Tibial artery (tissue), 4 donors: ENCODE results near the gene FOXF1.

Experiments
- DNase-seq, 2 donors: peaks; one replicate each; pipeline ENCODE4 v3.0.0-alpha.2; 2019
- H3K27ac ChIP-seq, 2 donors: fragments of 200-600 bp; sonication (generic) in 1 of 2; 1 replicate in 1 of 2; 2 replicates in 1 of 2; pipeline ENCODE4 v1.5.1; 2018 to 2019; ENCODE audit warnings: mild to moderate bottlenecking in 1 of 2
- H3K27me3 ChIP-seq, 2 donors: fragments of 200-600 bp; sonication (generic) in 1 of 2; one replicate each; pipeline versions ENCODE4 v1.5.1 to v1.6.0; 2016 to 2019
- H3K36me3 ChIP-seq, 3 donors: fragments of 200-600 bp; sonication (generic) in 2 of 3; one replicate each; pipeline ENCODE4 v1.5.1; 2016 to 2019; ENCODE audit warnings: mild to moderate bottlenecking in 2 of 3
- H3K4me1 ChIP-seq, 4 donors: fragments of 200-600 bp; sonication (generic) in 2 of 4; 1 replicate in 3 of 4; 2 replicates in 1 of 4; pipeline ENCODE4 v1.5.1; 2016 to 2019
- H3K4me3 ChIP-seq, 2 donors: fragments of 200-600 bp; sonication (generic) in 1 of 2; 1 replicate in 1 of 2; 2 replicates in 1 of 2; pipeline ENCODE4 v1.5.1; 2018 to 2019; ENCODE audit warnings: mild to moderate bottlenecking in 2 of 2
- H3K9me3 ChIP-seq, 3 donors: fragments of 200-600 bp; sonication (generic) in 1 of 3; one replicate each; pipeline ENCODE4 v1.5.1; 2016 to 2019
- CTCF ChIP-seq, 2 experiments: fragments of 200-600 bp in 1 of 2; fragments of 450-650 bp in 1 of 2; IDR thresholded peaks; one replicate each; pipeline ENCODE4 v1.5.1; 2017 to 2019; ENCODE audit warnings: antibody characterized with exemption in 2 of 2, mild to moderate bottlenecking in 1 of 2, moderate library complexity in 1 of 2
- intact Hi-C: fragments of 100-400 bp; cut with DNase I; formaldehyde crosslinking; loops from one replicate; pipeline ENCODE4 v1.15.0; 2023; ENCODE audit warnings: low total_unique reads

Gene FOXF1

GRCh38 chr16:86536621-86537020 lies 26.3 kb downstream of the FOXF1 start:
- Histone ChIP-seq H3K9me3 (no peaks in the 10 kb centered on the region), H3K4me3 (no peak overlapping the region), H3K36me3 (peaks cover 66 to 91% (median 88%) of the 10 kb centered on the region in 3 donors), H3K27ac (no peak overlapping the region), H3K27me3 (no peaks in the 10 kb centered on the region), H3K4me1 (no peaks in the 10 kb centered on the region)
- TF ChIP-seq CTCF (IDR thresholded peaks at IDR 0.05): no peak
- intact Hi-C loops: no loop called here
- no peak for DNase-seq

- Histone ChIP-seq H3K9me3 (no peaks in the 10 kb centered on the region), H3K4me3 (no peak overlapping the region), H3K27ac (no peak overlapping the region), H3K36me3 (peaks cover 68 to 91% (median 88%) of the 10 kb centered on the region in 3 donors), H3K27me3 (no peaks in the 10 kb centered on the region), H3K4me1 (no peaks in the 10 kb centered on the region)
- TF ChIP-seq CTCF (IDR thresholded peaks at IDR 0.05): no peak
- no peak for DNase-seq
- intact Hi-C loops: no loop called here
Observed at GRCh38 chr16:86537486-86537885, 27.2 kb downstream of the FOXF1 start.

- Histone ChIP-seq H3K36me3 (peaks cover 69 to 91% (median 88%) of the 10 kb centered on the region in 3 donors), H3K4me1 (no peaks in the 10 kb centered on the region), H3K27me3 (no peaks in the 10 kb centered on the region), H3K27ac (no peak overlapping the region), H3K4me3 (no peak overlapping the region), H3K9me3 (no peaks in the 10 kb centered on the region)
- intact Hi-C loops: no loop called here
- no peak for TF ChIP-seq CTCF (IDR thresholded peaks at IDR 0.05)
- DNase-seq: no peak
Observed at GRCh38 chr16:86538196-86538780, 28.0 kb downstream of the FOXF1 start.

GRCh38 chr16:86540894-86541293 lies 30.6 kb downstream of the FOXF1 start:
- peaks cover 72 to 92% (median 91%) of the 10 kb centered on the region in 3 donors for H3K36me3 ChIP-seq

GRCh38 chr16:86541560-86541959 lies 31.2 kb downstream of the FOXF1 start:
- H3K4me1 ChIP-seq: peaks cover 0 to 6% (median 0%) of the 10 kb centered on the region in 4 donors
- H3K4me3 ChIP-seq: no peak overlapping the region
- H3K27ac ChIP-seq: no peak overlapping the region
- no peak for DNase-seq
- peaks cover 73 to 92% (median 91%) of the 10 kb centered on the region in 3 donors for H3K36me3 ChIP-seq
- no peaks in the 10 kb centered on the region for H3K9me3 ChIP-seq
- intact Hi-C loops: no loop called here
- TF ChIP-seq CTCF (IDR thresholded peaks at IDR 0.05): no peak
- H3K27me3 ChIP-seq: no peaks in the 10 kb centered on the region

More at GRCh38 chr16:86540894-86541293, 30.6 kb downstream of the FOXF1 start:
- Histone ChIP-seq H3K4me3 (no peak overlapping the region), H3K27me3 (no peaks in the 10 kb centered on the region), H3K9me3 (no peaks in the 10 kb centered on the region), H3K27ac (no peak overlapping the region), H3K4me1 (peaks cover 0 to 6% (median 0%) of the 10 kb centered on the region in 4 donors)
- no peak for DNase-seq
- intact Hi-C loops: no loop called here
- TF ChIP-seq CTCF (IDR thresholded peaks at IDR 0.05): no peak
